Esophagus muscularis mucosa (tissue), 4 donors: ENCODE data around the gene CCDC181. TPM values are rescaled to one million over a fixed set of nuclear protein-coding genes. Genes with fewer than 3 reads are reported as not detected.

Source experiments
- DNase-seq: peaks from one replicate; pipeline ENCODE4 v3.0.0-alpha.2; 2017; ENCODE audit errors: extremely low spot score
- H3K27ac ChIP-seq, 4 donors: fragments of 200-600 bp; sonication (generic); replicated peaks in 1 of 4; 1 replicate in 3 of 4; 2 replicates in 1 of 4; pipeline ENCODE4 v1.5.1; 2016 to 2019; ENCODE audit warnings: mild to moderate bottlenecking in 1 of 4
- H3K27me3 ChIP-seq, 4 donors: fragments of 200-600 bp; sonication (generic); one replicate each; pipeline versions ENCODE4 v1.5.1 to v1.6.0; 2016 to 2019
- H3K36me3 ChIP-seq, 4 donors: fragments of 200-600 bp; sonication (generic); one replicate each; pipeline ENCODE4 v1.5.1; 2016 to 2019
- H3K4me1 ChIP-seq, 4 donors: fragments of 200-600 bp; sonication (generic); one replicate each; pipeline ENCODE4 v1.5.1; 2016 to 2019
- H3K4me3 ChIP-seq, 4 donors: fragments of 200-600 bp; sonication (generic); 1 replicate in 2 of 4; 2 replicates in 2 of 4; pipeline ENCODE4 v1.5.1; 2016 to 2019; ENCODE audit warnings: mild to moderate bottlenecking in 4 of 4, moderate library complexity in 1 of 4
- H3K9me3 ChIP-seq, 4 donors: fragments of 200-600 bp; sonication (generic); 1 replicate in 3 of 4; 2 replicates in 1 of 4; pipeline ENCODE4 v1.5.1; 2016 to 2019
- CTCF ChIP-seq, 3 experiments: fragments of 200-600 bp in 2 of 3; fragments of 450-650 bp in 1 of 3; sonication (generic) in 2 of 3; IDR thresholded peaks; one replicate each; pipeline ENCODE4 v1.5.1; 2017 to 2019; ENCODE audit warnings: antibody characterized with exemption in 3 of 3, mild to moderate bottlenecking in 2 of 3, moderate library complexity in 1 of 3
- EP300 ChIP-seq: sonication (generic); formaldehyde crosslinking; IDR thresholded peaks from one replicate; pipeline ENCODE4 v1.6.1; 2017; ENCODE audit warnings: antibody characterized with exemption
- POLR2A ChIP-seq: fragments of 450-650 bp; IDR thresholded peaks from one replicate; pipeline ENCODE4 v1.6.1; 2017; ENCODE audit warnings: antibody characterized with exemption, moderate library complexity, mild to moderate bottlenecking, low read depth
- POLR2AphosphoS5 ChIP-seq, 2 donors: sonication (generic); formaldehyde crosslinking; IDR thresholded peaks; one replicate each; pipeline ENCODE4 v1.6.1; 2017; ENCODE audit warnings: antibody characterized with exemption in 2 of 2
- WGBS: methylation state at CpG from one replicate; pipeline ENCODE4 v1.1.5; 2018; 5-methylcytosine and 5-hydroxymethylcytosine counted together
- intact Hi-C: fragments of 100-400 bp; cut with DNase I; formaldehyde crosslinking; loops from one replicate; pipeline ENCODE4 v1.15.1; 2023
- total RNA-seq, 4 donors: library from RNA; depleted of rRNA; stranded (reverse); fragments of >200 nt; gene quantifications; one replicate each; pipeline versions ENCODE4 v1.1.0 to v1.2.1, GENCODE V29; 2016

Gene CCDC181
- total RNA-seq, result 1 to 10 TPM in 1 of 4 donors, under 1 TPM in 3; 0.80 to 2.3 (median 0.91) TPM

GRCh38 chr1:169427081-169427641, at the start of gene CCDC181:
CCDC181 (minus strand) TSS chr1:169427474; CDS start chr1:169424927, 2,547 bp downstream.
- Histone ChIP-seq H3K27ac (no peak within 1 kb of the TSS), H3K4me3 (peak within 1 kb of the TSS; percentile 47 to 62 (median 54)), H3K4me1 (peaks cover 0 to 14% (median 10%) of the 10 kb centered on the region in 4 donors), H3K9me3 (peaks cover 0 to under 1% (median 0%) of the 10 kb centered on the region in 4 donors), H3K27me3 (peaks cover 0 to 18% (median 0%) of the 10 kb centered on the region in 4 donors), H3K36me3 (no peaks in the 10 kb centered on the region)
- DNase-seq, result peak; percentile 92
- intact Hi-C loops, result no loop called here
- TF ChIP-seq EP300 (no peak), POLR2AphosphoS5 (IDR thresholded peaks at IDR 0.05) (peak; percentile 6 to 59)
- WGBS, result under 1% methylated on average over 26 of the region's 29 CpGs

- 72% methylated on average over 3 of the region's 3 CpGs for WGBS
- intact Hi-C loops, result no loop called here
Measured at GRCh38 chr1:169475806-169476387, 48.6 kb upstream of the CCDC181 start.

GRCh38 chr1:169474302-169474995, 47.2 kb upstream of the CCDC181 start:
- Histone ChIP-seq H3K27ac (no peak overlapping the region), H3K9me3 (no peaks in the 10 kb centered on the region), H3K4me3 (no peak overlapping the region), H3K27me3 (no peaks in the 10 kb centered on the region), H3K36me3 (peaks cover 0 to 24% (median 16%) of the 10 kb centered on the region in 4 donors), H3K4me1 (peaks cover 0 to 11% (median 2%) of the 10 kb centered on the region in 4 donors)
- TF ChIP-seq POLR2AphosphoS5 (IDR thresholded peaks at IDR 0.05) (no peak), CTCF (IDR thresholded peaks at IDR 0.05) (no peak), POLR2A (no peak), EP300 (no peak)
- DNase-seq, result no peak
- 100% methylated on average over 1 of the region's 1 CpG for WGBS
- intact Hi-C loops, result no loop called here

More at GRCh38 chr1:169475806-169476387, 48.6 kb upstream of the CCDC181 start:
- Histone ChIP-seq H3K27me3 (no peaks in the 10 kb centered on the region), H3K9me3 (no peaks in the 10 kb centered on the region), H3K4me1 (peaks cover 0 to 17% (median 2%) of the 10 kb centered on the region in 4 donors), H3K36me3 (peaks cover 0 to 18% (median 16%) of the 10 kb centered on the region in 4 donors), H3K4me3 (no peak overlapping the region), H3K27ac (no peak overlapping the region)
- no peak for DNase-seq
- TF ChIP-seq POLR2AphosphoS5 (IDR thresholded peaks at IDR 0.05), result no peak
- TF ChIP-seq POLR2A, result no peak
- no peak for TF ChIP-seq CTCF (IDR thresholded peaks at IDR 0.05)
- TF ChIP-seq EP300, result no peak

- no peak for TF ChIP-seq POLR2A
- no peak for TF ChIP-seq POLR2AphosphoS5 (IDR thresholded peaks at IDR 0.05)
- TF ChIP-seq EP300, result no peak
- no peak for TF ChIP-seq CTCF (IDR thresholded peaks at IDR 0.05)
- no peaks in the 10 kb centered on the region for H3K27me3 ChIP-seq
- no peak for DNase-seq
- no peaks in the 10 kb centered on the region for H3K9me3 ChIP-seq
- H3K4me1 ChIP-seq, result peaks cover 0 to 11% (median 0%) of the 10 kb centered on the region in 4 donors
- H3K36me3 ChIP-seq, result peaks cover 0 to 34% (median 18%) of the 10 kb centered on the region in 4 donors
- WGBS, result 86% methylated on average over 5 of the region's 5 CpGs
- H3K27ac ChIP-seq, result no peak overlapping the region
- no peak overlapping the region for H3K4me3 ChIP-seq
- intact Hi-C loops, result no loop called here
Measured at GRCh38 chr1:169473347-169473746, 46.1 kb upstream of the CCDC181 start.

GRCh38 chr1:169472738-169473137, 45.5 kb upstream of the CCDC181 start:
- intact Hi-C loops, result no loop called here
- WGBS, result 92% methylated on average over 3 of the region's 3 CpGs
- no peak overlapping the region for H3K27ac ChIP-seq
- peaks cover 0 to 11% (median 0%) of the 10 kb centered on the region in 4 donors for H3K4me1 ChIP-seq
- no peaks in the 10 kb centered on the region for H3K9me3 ChIP-seq
- DNase-seq, result no peak
- H3K36me3 ChIP-seq, result peaks cover under 1 to 40% (median 21%) of the 10 kb centered on the region in 4 donors
- H3K27me3 ChIP-seq, result no peaks in the 10 kb centered on the region
- no peak for TF ChIP-seq EP300
- TF ChIP-seq POLR2A, result no peak
- TF ChIP-seq CTCF (IDR thresholded peaks at IDR 0.05), result no peak
- no peak for TF ChIP-seq POLR2AphosphoS5 (IDR thresholded peaks at IDR 0.05)
- no peak overlapping the region for H3K4me3 ChIP-seq
